Sigmoid colon (tissue), 7 donors: Measurements from ENCODE around the gene ISYNA1. TPM values are rescaled to one million over a fixed set of nuclear protein-coding genes. Genes with fewer than 3 reads are reported as not detected.

Experiments used
- DNase-seq: peaks from one replicate; pipeline ENCODE4 v3.0.0-alpha.2; 2019
- H3K27ac ChIP-seq, 4 donors: fragments of 200-600 bp; sonication (generic); one replicate each; pipeline ENCODE4 v1.5.1; 2016 to 2019; ENCODE audit warnings: mild to moderate bottlenecking in 1 of 4
- H3K27me3 ChIP-seq, 3 donors: fragments of 200-600 bp; sonication (generic); one replicate each; pipeline ENCODE4 v1.5.1; 2019; ENCODE audit warnings: mild to moderate bottlenecking in 1 of 3
- H3K36me3 ChIP-seq, 4 donors: fragments of 200-600 bp; sonication (generic); one replicate each; pipeline ENCODE4 v1.5.1; 2016 to 2019
- H3K4me1 ChIP-seq, 4 donors: fragments of 200-600 bp; sonication (generic); one replicate each; pipeline ENCODE4 v1.5.1; 2017 to 2019
- H3K4me3 ChIP-seq, 4 donors: fragments of 200-600 bp; sonication (generic); one replicate each; pipeline ENCODE4 v1.5.1; 2017 to 2019; ENCODE audit warnings: mild to moderate bottlenecking in 2 of 4, moderate library complexity in 1 of 4
- H3K9me3 ChIP-seq, 4 donors: fragments of 200-600 bp in 3 of 4; sonication (generic) in 3 of 4; one replicate each; pipeline versions ENCODE4 v1.5.1 to v1.6.1; 2013 to 2019
- POLR2A ChIP-seq, 2 donors: fragments of 450-650 bp; IDR thresholded peaks; one replicate each; pipeline ENCODE4 v1.6.1; 2016; ENCODE audit warnings: antibody characterized with exemption in 2 of 2, mild to moderate bottlenecking in 2 of 2, moderate library complexity in 2 of 2
- POLR2AphosphoS5 ChIP-seq, 4 donors: sonication (generic); formaldehyde crosslinking; IDR thresholded peaks; one replicate each; pipeline ENCODE4 v1.6.1; 2017; ENCODE audit warnings: antibody characterized with exemption in 4 of 4
- WGBS, 2 donors: extraction: QIAGEN DNeasy Blood & Tissue Kit; methylation state at CpG; one replicate each; pipeline ENCODE4 v1.1.7; 2013; 5-methylcytosine and 5-hydroxymethylcytosine counted together
- intact Hi-C: fragments of 100-400 bp; cut with DNase I; formaldehyde crosslinking; loops from one replicate; pipeline ENCODE4 v1.15.1; 2023
- polyA plus RNA-seq, 3 donors: library from polyadenylated mRNA; stranded (reverse); fragments of 200-250 nt; gene quantifications; one replicate each; pipeline ENCODE4 v1.2.3, GENCODE V29; 2013
- total RNA-seq, 4 donors: library from RNA; depleted of rRNA; stranded (reverse); fragments of >200 nt; gene quantifications; one replicate each; pipeline ENCODE4 v1.1.0, GENCODE V29; 2016
- TF ChIP-seq, protein P1 (sequence below), 4 experiments: fragments of 450-650 bp in 3 of 4; fragments of 200-600 bp in 1 of 4; IDR thresholded peaks; one replicate each; pipeline ENCODE4 v1.5.1; 2016 to 2019; ENCODE audit warnings: antibody characterized with exemption in 4 of 4, mild to moderate bottlenecking in 3 of 4, moderate library complexity in 2 of 4
- donor health status: healthy with polysubstance abuse.
- donor health status: Bipolar disorder and iron deficiency.
- donor health status: healthy.

Gene ISYNA1
- total and polyA plus RNA-seq, 7 donors = 3.7 to 18.7 (median 10.2) TPM

- H3K27ac ChIP-seq = peak overlapping the region in 1 of 4 donors; percentile 10
- no peaks in the 10 kb centered on the region for H3K36me3 ChIP-seq
- H3K9me3 ChIP-seq = no peaks in the 10 kb centered on the region
- peaks cover 4 to 68% (median 48%) of the 10 kb centered on the region in 4 donors for H3K4me1 ChIP-seq
- TF ChIP-seq POLR2A (IDR thresholded peaks at IDR 0.05) = no peak
- no peak for TF ChIP-seq POLR2AphosphoS5 (IDR thresholded peaks at IDR 0.05)
- TF ChIP-seq, protein P1, sequence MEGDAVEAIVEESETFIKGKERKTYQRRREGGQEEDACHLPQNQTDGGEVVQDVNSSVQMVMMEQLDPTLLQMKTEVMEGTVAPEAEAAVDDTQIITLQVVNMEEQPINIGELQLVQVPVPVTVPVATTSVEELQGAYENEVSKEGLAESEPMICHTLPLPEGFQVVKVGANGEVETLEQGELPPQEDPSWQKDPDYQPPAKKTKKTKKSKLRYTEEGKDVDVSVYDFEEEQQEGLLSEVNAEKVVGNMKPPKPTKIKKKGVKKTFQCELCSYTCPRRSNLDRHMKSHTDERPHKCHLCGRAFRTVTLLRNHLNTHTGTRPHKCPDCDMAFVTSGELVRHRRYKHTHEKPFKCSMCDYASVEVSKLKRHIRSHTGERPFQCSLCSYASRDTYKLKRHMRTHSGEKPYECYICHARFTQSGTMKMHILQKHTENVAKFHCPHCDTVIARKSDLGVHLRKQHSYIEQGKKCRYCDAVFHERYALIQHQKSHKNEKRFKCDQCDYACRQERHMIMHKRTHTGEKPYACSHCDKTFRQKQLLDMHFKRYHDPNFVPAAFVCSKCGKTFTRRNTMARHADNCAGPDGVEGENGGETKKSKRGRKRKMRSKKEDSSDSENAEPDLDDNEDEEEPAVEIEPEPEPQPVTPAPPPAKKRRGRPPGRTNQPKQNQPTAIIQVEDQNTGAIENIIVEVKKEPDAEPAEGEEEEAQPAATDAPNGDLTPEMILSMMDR (IDR thresholded peaks at IDR 0.05) = no peak
- 90 to 92% methylated on average over 12 of the region's 12 CpGs for WGBS, 2 donors
- H3K27me3 ChIP-seq = peaks cover 0 to 6% (median 0%) of the 10 kb centered on the region in 3 donors
- H3K4me3 ChIP-seq = no peak overlapping the region
- intact Hi-C loops = no loop called here
- no peak for DNase-seq
Measured at GRCh38 chr19:18427743-18428113, 10.2 kb downstream of the ISYNA1 start.

- peaks cover 4 to 67% (median 46%) of the 10 kb centered on the region in 4 donors for H3K4me1 ChIP-seq
- DNase-seq = peak; percentile 68
- WGBS, 2 donors = 81 to 82% methylated on average over 16 of the region's 16 CpGs
- H3K27ac ChIP-seq = peak overlapping the region in 3 of 4 donors; percentile 65 to 82 (median 67)
- TF ChIP-seq, protein P1 (IDR thresholded peaks at IDR 0.05) = no peak
- no peaks in the 10 kb centered on the region for H3K9me3 ChIP-seq
- no peaks in the 10 kb centered on the region for H3K36me3 ChIP-seq
- intact Hi-C loops = no loop called here
- H3K27me3 ChIP-seq = peaks cover 0 to under 1% (median 0%) of the 10 kb centered on the region in 3 donors
- H3K4me3 ChIP-seq = no peak overlapping the region
Measured at GRCh38 chr19:18427080-18427742, 10.7 kb downstream of the ISYNA1 start.

DNA sequence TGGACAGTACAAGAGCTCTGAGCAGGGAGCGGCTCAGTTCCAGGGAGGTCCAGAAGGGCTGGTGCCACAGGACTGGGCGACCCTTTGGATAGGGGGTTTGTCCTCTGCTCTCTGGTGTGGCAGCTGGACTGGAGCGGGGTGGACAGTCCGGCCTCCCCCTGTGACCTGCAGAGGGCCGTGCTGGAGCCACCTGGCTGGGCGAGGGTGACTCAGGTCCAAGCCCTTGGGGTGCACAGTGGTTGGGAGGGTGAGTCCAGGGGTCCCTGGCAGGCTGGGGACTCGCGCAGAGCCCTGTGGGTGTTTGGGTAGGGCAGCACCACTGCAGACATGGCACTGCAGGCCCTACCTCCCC, 11.5 kb downstream of the ISYNA1 start:
- DNase-seq = no peak
- Histone ChIP-seq H3K27ac (peak overlapping the region; percentile 65 to 82 (median 72)), H3K36me3 (no peaks in the 10 kb centered on the region), H3K9me3 (no peaks in the 10 kb centered on the region), H3K4me3 (no peak overlapping the region), H3K27me3 (no peaks in the 10 kb centered on the region), H3K4me1 (peaks cover 4 to 68% (median 47%) of the 10 kb centered on the region in 4 donors)
- TF ChIP-seq, protein P1 (IDR thresholded peaks at IDR 0.05) = peak in 1 of 4 experiments; percentile 4
- no peak for TF ChIP-seq POLR2A (IDR thresholded peaks at IDR 0.05)
- WGBS, 2 donors = 87 to 89% methylated on average over 8 of the region's 8 CpGs
- intact Hi-C loops = no loop called here

DNA sequence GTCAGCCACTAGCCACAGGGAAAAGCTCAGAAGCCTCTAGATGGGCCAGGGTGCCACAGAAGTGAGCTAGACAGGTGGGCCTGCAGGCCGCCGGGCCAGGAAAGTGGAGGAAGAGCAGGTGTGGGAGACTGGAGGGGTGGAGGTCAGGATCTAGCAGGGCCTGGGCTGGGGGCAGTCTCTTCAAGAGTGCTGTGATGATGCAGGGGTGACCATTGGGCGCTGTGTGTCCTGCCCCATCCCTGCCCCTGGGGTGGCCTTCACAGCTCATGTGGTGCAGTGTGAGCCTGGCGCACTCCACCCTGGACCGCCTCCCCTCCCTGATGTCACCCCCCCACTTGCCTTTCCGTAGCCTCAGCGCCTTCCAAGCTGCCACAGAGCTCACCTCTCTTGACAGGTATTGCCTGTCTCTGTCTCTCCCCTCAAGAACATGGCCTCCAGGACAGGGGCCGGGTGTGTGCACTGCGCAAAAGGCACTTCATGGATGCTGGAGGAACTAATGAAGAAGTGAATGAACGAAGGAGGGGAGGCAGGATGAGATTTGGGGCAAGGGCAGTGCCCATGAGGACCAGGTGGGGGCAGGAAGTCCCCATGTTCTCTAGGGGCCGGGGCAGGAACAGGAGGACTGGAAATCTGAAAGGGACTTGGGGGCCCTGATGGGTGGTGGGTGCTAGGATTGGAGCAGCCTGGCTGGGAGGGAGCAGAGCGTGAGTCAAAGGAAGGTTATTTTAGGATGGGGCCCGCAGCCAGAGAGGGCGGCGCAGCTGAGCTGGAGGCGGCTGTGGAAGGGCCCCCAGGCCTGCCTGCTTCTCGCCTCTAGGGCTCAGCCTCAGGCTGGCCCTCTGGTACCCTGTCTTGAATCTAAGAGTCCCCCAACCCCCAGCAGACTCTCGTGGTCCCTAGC, 12.2 kb downstream of the ISYNA1 start:
- intact Hi-C loops = no loop called here
- DNase-seq = peak; percentile 88
- H3K27ac ChIP-seq = peak overlapping the region; percentile 65 to 82 (median 72)
- 62 to 83% methylated on average over 18 of the region's 18 CpGs for WGBS, 2 donors
- peaks cover 4 to 75% (median 50%) of the 10 kb centered on the region in 4 donors for H3K4me1 ChIP-seq
- TF ChIP-seq POLR2A (IDR thresholded peaks at IDR 0.05) = no peak
- TF ChIP-seq, protein P1 (IDR thresholded peaks at IDR 0.05) = peak in 2 of 4 experiments; percentile 20 to 30
- no peaks in the 10 kb centered on the region for H3K36me3 ChIP-seq
- no peaks in the 10 kb centered on the region for H3K27me3 ChIP-seq
- H3K9me3 ChIP-seq = no peaks in the 10 kb centered on the region
- no peak overlapping the region for H3K4me3 ChIP-seq
